HFF-Myc (cell line): ENCODE measurements around the gene CACNB3.
"Not testable (repeated sequence)": the region's sequence is repeated elsewhere in the genome, so short reads cannot be mapped to it uniquely, and the experiment has no call there.

Experiments
- DNase-seq: peaks from one replicate; pipeline ENCODE4 v3.0.0-alpha.2; 2011; ENCODE audit warnings: low read depth; ENCODE audit errors: extremely low read depth
- H3K4me3 ChIP-seq: replicated peaks from 2 replicates; pipeline ENCODE4 v1.5.1; 2011; ENCODE audit warnings: low read depth, mild to moderate bottlenecking, control low read depth, low read length
- CTCF ChIP-seq: IDR thresholded peaks from 2 replicates; pipeline ENCODE4 v1.5.1; 2012; ENCODE audit warnings: mild to moderate bottlenecking, low read depth, low read length, control low read depth; ENCODE audit errors: missing control alignments

The CACNB3 gene

GRCh38 chr12:48832321-48833060, 14.2 kb downstream of the CACNB3 start:
- no peak for DNase-seq
- TF ChIP-seq CTCF: no peak
- H3K4me3 ChIP-seq: no peak overlapping the region

- TF ChIP-seq CTCF: no peak
- DNase-seq: no peak
- H3K4me3 ChIP-seq: no peak overlapping the region
Observed at GRCh38 chr12:48838048-48838447, 19.8 kb downstream of the CACNB3 start.

- DNase-seq, H3K4me3 ChIP-seq: not testable (repeated sequence)
Observed at GRCh38 chr12:48842021-48842420, 23.7 kb downstream of the CACNB3 start.

GRCh38 chr12:48851883-48852733, 33.8 kb downstream of the CACNB3 start, which contains the start of gene DDX23:
Gene DDX23 (minus strand): TSS chr12:48852163. CDS start chr12:48845782, 6,381 bp downstream.
- peak within 1 kb of the TSS; percentile 97 for H3K4me3 ChIP-seq
- TF ChIP-seq CTCF: no peak
- DNase-seq: peak; percentile 91

- peak overlapping the region; percentile 97 for H3K4me3 ChIP-seq
- TF ChIP-seq CTCF: peak; percentile 79
- peak; percentile 82 for DNase-seq
Observed at GRCh38 chr12:48852734-48853688, 34.7 kb downstream of the CACNB3 start.

GRCh38 chr12:48854488-48854887, 36.2 kb downstream of the CACNB3 start:
- TF ChIP-seq CTCF: no peak
- H3K4me3 ChIP-seq: no peak overlapping the region
- DNase-seq: no peak

- not testable (repeated sequence) for DNase-seq, H3K4me3 ChIP-seq
Observed at GRCh38 chr12:48854932-48855331, 36.6 kb downstream of the CACNB3 start.
